B cell (primary cell): ENCODE measurements around the gene APOA5. TPM values are rescaled to one million over a fixed set of nuclear protein-coding genes. Genes with fewer than 3 reads are reported as not detected.

Experiments used
- ATAC-seq: fragments of 200-7000 bp; cut with Tn5 transposase; one replicate; pipeline ENCODE4 v1.10.0; 2021; ENCODE audit warnings: low read depth, mild to moderate bottlenecking, moderate number of reproducible peaks, moderate library complexity
- CTCF ChIA-PET: fragments of 350-600 bp; sonication (Branson Sonifier 250); formaldehyde crosslinking; loops from one replicate; lab custom pipeline; 2021; ENCODE audit warnings: antibody characterized with exemption, inconsistent platforms; lab: Charles Lee
- POLR2A ChIA-PET: fragments of 350-600 bp; sonication (Branson Sonifier 250); formaldehyde crosslinking; loops from one replicate; lab custom pipeline; 2021; ENCODE audit warnings: antibody characterized with exemption; lab: Charles Lee
- DNase-seq: peaks from one replicate; pipeline ENCODE4 v3.0.0; 2013
- H2AFZ ChIP-seq: 2 replicates; pipeline ENCODE4 v1.6.1; 2012; ENCODE audit warnings: mild to moderate bottlenecking, low read depth, low read length; ENCODE audit not compliant: insufficient read depth, poor library complexity, severe bottlenecking
- H3K27ac ChIP-seq, 2 donors: 1 replicate in 1 of 2; 2 replicates in 1 of 2; pipeline ENCODE4 v1.5.1; 2012 to 2013; ENCODE audit warnings: low read length in 2 of 2, mild to moderate bottlenecking in 2 of 2, moderate library complexity in 1 of 2
- H3K27me3 ChIP-seq, 4 experiments: fragments of 200-600 bp in 1 of 4; sonication (generic) in 1 of 4; replicated peaks in 1 of 4; 1 replicate in 2 of 4; 2 replicates in 2 of 4; pipeline versions ENCODE4 v1.6.1 to v1.7.0; 2013 to 2016; ENCODE audit warnings: low read length in 3 of 4, mild to moderate bottlenecking in 2 of 4, mixed read lengths in 1 of 4, moderate library complexity in 1 of 4; ENCODE audit not compliant: insufficient read depth in 4 of 4, control insufficient read depth in 3 of 4; ENCODE audit errors: control extremely low read depth in 1 of 4
- H3K36me3 ChIP-seq, 2 experiments: replicated peaks in 1 of 2; 1 replicate in 1 of 2; 2 replicates in 1 of 2; pipeline versions ENCODE4 v1.6.1 to v1.7.1; 2013; ENCODE audit warnings: low read length in 1 of 2; ENCODE audit not compliant: insufficient read depth in 2 of 2, control insufficient read depth in 1 of 2; ENCODE audit errors: control extremely low read depth in 1 of 2, extremely low read depth in 1 of 2
- H3K4me1 ChIP-seq, 2 donors: fragments of 200-600 bp in 1 of 2; sonication (generic) in 1 of 2; 1 replicate in 1 of 2; 2 replicates in 1 of 2; pipeline versions ENCODE4 v1.5.1 to v1.6.1; 2013 to 2017; ENCODE audit warnings: low read length in 2 of 2; ENCODE audit not compliant: control insufficient read depth in 2 of 2, insufficient read depth in 2 of 2
- H3K4me2 ChIP-seq: replicated peaks from 2 replicates; pipeline ENCODE3; 2012; ENCODE audit warnings: mild to moderate bottlenecking, low read depth, low read length; ENCODE audit not compliant: poor library complexity, severe bottlenecking
- H3K4me3 ChIP-seq, 5 experiments: fragments of 200-600 bp in 1 of 5; sonication (generic) in 1 of 5; 1 replicate in 3 of 5; 2 replicates in 2 of 5; pipeline versions ENCODE4 v1.5.1 to v1.7.0; 2011 to 2016; ENCODE audit warnings: low read length in 4 of 5, mild to moderate bottlenecking in 4 of 5, low read depth in 2 of 5, control low read depth in 1 of 5, moderate library complexity in 1 of 5; ENCODE audit not compliant: insufficient read depth in 1 of 5; ENCODE audit errors: control extremely low read depth in 1 of 5, extremely low read depth in 1 of 5
- H3K79me2 ChIP-seq: fragments of 200-600 bp; sonication (generic); one replicate; pipeline ENCODE4 v1.6.0; 2016; ENCODE audit warnings: low read length; ENCODE audit not compliant: control insufficient read depth, insufficient read depth
- H3K9ac ChIP-seq: fragments of 200-600 bp; sonication (generic); 2 replicates; pipeline ENCODE4 v1.6.1; 2017; ENCODE audit warnings: mild to moderate bottlenecking, low read length, moderate library complexity
- H3K9me3 ChIP-seq, 3 donors: one replicate each; pipeline versions ENCODE4 v1.6.1 to v1.7.1; 2013; ENCODE audit warnings: low read length in 2 of 3; ENCODE audit not compliant: control insufficient read depth in 2 of 3, insufficient read depth in 1 of 3; ENCODE audit errors: control extremely low read depth in 1 of 3
- H4K20me1 ChIP-seq: 2 replicates; pipeline ENCODE4 v1.6.0; 2012; ENCODE audit warnings: mild to moderate bottlenecking, low read length; ENCODE audit not compliant: insufficient read depth, control insufficient read depth, poor library complexity, severe bottlenecking
- H3K27ac Mint-ChIP-seq: one replicate; pipeline ENCODE4 v1.8.0; 2021; ENCODE audit warnings: mixed read lengths
- H3K27me3 Mint-ChIP-seq: one replicate; pipeline ENCODE4 v1.8.0; 2021; ENCODE audit warnings: mixed read lengths
- H3K4me1 Mint-ChIP-seq: one replicate; pipeline ENCODE4 v1.8.0; 2021; ENCODE audit warnings: mixed read lengths
- H3K4me3 Mint-ChIP-seq: one replicate; pipeline ENCODE4 v1.8.0; 2021; ENCODE audit warnings: mixed read lengths
- H3K9me3 Mint-ChIP-seq: one replicate; pipeline ENCODE4 v1.8.0; 2022; ENCODE audit warnings: mixed read lengths; ENCODE audit not compliant: insufficient read depth
- EZH2 ChIP-seq: IDR thresholded peaks from 2 replicates; pipeline ENCODE4 v1.6.1; 2012; ENCODE audit warnings: borderline replicate concordance, low read depth, mild to moderate bottlenecking, moderate library complexity, low read length; ENCODE audit not compliant: insufficient read depth, poor library complexity, severe bottlenecking
- WGBS: methylation state at CpG from one replicate; pipeline ENCODE4 v1.1.5; 2013; ENCODE audit warnings: missing lambda C conversion rate; ENCODE audit not compliant: insufficient coverage; 5-methylcytosine and 5-hydroxymethylcytosine counted together
- intact Hi-C: fragments of 100-400 bp; cut with micrococcal nuclease; formaldehyde crosslinking; loops from one replicate; pipeline ENCODE4 v1.10.0; 2022
- polyA plus RNA-seq: library from polyadenylated mRNA; depleted of rRNA; stranded (reverse); fragments of >200 nt; gene quantifications from 2 replicates; pipeline ENCODE4 v1.2.3, GENCODE V29; 2012
- total RNA-seq, 2 donors: library from RNA; stranded (reverse); fragments of 120-200 nt in 1 of 2; gene quantifications; 1 replicate in 1 of 2; 2 replicates in 1 of 2; pipeline versions ENCODE4 v1.2.3 to v1.2.4, GENCODE V29; 2013 to 2022
- TF ChIP-seq, protein P1 (sequence below): fragments of 200-600 bp; IDR thresholded peaks from one replicate; pipeline ENCODE4 v1.8.0; 2022; ENCODE audit warnings: antibody characterized with exemption, mild to moderate bottlenecking

Gene APOA5
- total and polyA plus RNA-seq, 2 donors (not counting 1 experiment from before 2014, with no cell fraction given): not detected

DNA sequence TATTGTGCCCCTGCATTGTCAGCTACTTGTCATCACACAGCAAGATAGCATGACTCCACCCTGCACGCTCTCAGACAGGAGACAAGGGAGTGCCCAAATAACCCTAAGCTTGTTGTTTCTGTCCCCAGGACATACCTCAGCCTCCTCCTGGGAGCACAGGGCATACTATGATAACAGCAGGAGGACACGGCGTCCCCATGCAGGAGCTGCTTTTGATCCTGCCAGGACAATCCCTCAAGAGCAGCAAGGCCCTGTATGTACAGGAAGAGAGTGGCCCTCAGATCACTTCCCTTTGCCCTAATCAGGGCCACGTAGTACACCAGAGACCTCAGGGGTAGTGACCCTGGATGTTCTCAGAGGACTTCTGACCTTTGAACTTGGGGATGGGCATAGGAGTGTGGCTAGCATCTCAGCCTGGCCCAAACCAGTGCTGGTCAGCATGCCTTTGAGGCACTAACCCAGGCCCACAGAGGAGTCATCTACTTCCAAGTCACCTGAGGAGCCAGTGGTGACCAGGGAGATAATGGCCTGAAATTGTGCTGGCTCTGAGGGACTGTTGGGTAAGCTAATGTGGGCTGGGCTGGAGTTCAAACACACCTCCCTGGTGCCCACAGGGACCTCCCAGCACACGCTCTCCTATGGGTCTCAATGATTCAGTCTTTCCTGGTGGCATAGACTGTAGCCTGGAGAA lies 22.2 kb upstream of the APOA5 start:
- WGBS: 100% methylated on average over 3 of the region's 5 CpGs
- TF ChIP-seq, protein P1, sequence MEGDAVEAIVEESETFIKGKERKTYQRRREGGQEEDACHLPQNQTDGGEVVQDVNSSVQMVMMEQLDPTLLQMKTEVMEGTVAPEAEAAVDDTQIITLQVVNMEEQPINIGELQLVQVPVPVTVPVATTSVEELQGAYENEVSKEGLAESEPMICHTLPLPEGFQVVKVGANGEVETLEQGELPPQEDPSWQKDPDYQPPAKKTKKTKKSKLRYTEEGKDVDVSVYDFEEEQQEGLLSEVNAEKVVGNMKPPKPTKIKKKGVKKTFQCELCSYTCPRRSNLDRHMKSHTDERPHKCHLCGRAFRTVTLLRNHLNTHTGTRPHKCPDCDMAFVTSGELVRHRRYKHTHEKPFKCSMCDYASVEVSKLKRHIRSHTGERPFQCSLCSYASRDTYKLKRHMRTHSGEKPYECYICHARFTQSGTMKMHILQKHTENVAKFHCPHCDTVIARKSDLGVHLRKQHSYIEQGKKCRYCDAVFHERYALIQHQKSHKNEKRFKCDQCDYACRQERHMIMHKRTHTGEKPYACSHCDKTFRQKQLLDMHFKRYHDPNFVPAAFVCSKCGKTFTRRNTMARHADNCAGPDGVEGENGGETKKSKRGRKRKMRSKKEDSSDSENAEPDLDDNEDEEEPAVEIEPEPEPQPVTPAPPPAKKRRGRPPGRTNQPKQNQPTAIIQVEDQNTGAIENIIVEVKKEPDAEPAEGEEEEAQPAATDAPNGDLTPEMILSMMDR: no peak
- no peak overlapping the region for H3K27ac ChIP-seq
- H3K4me2 ChIP-seq: no peak overlapping the region
- ChIA-PET POLR2A (no interaction called here), CTCF (interaction anchor here (2.0 kb wide), 1 partner anchor 22 kb away, joined by 5 read pairs; no protein-coding TSS in a partner anchor)
- H3K9me3 Mint-ChIP-seq: no peaks in the 10 kb centered on the region
- peaks cover 3% of the 10 kb centered on the region for H3K27me3 Mint-ChIP-seq
- DNase-seq (no peak), ATAC-seq (no peak)
- H3K4me3 ChIP-seq: no peak overlapping the region
- no peaks in the 10 kb centered on the region for H4K20me1 ChIP-seq
- H3K4me1 Mint-ChIP-seq: no peaks in the 10 kb centered on the region
- H3K27me3 ChIP-seq: peaks cover 0 to 3% (median 0%) of the 10 kb centered on the region in 4 experiments
- no peaks in the 10 kb centered on the region for H3K79me2 ChIP-seq
- H2AFZ ChIP-seq: no peak overlapping the region
- H3K4me1 ChIP-seq: no peaks in the 10 kb centered on the region
- H3K36me3 ChIP-seq: no peaks in the 10 kb centered on the region
- no peaks in the 10 kb centered on the region for H3K9me3 ChIP-seq
- H3K4me3 Mint-ChIP-seq: no peak overlapping the region
- intact Hi-C loops: no loop called here
- H3K9ac ChIP-seq: no peak overlapping the region
- no peak overlapping the region for H3K27ac Mint-ChIP-seq

DNA sequence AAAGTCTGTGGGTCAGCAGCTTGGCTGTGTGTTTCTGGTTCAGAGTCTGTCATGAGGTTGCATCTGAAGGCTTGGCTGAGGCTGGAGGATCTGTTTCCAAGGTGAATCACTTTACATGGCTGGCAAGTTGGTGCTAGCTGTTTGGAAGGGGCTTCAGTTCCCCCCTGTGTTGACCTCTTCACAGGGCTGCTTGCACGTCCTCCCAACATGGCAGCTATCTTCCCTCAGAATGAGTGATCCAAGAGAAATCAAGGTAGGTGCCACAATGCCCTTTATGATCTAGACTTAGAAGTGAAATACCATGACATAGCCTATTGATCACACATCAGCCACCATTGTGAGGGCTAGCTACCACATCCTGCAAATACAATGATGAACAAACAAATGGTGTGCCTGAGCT lies 21.5 kb upstream of the APOA5 start:
- Histone ChIP-seq H3K36me3 (no peaks in the 10 kb centered on the region), H3K4me1 (no peaks in the 10 kb centered on the region), H3K9me3 (no peaks in the 10 kb centered on the region), H3K27ac (no peak overlapping the region), H3K27me3 (peaks cover 0 to 3% (median 0%) of the 10 kb centered on the region in 4 experiments), H3K9ac (no peak overlapping the region), H3K4me3 (no peak overlapping the region), H3K79me2 (no peaks in the 10 kb centered on the region), H2AFZ (no peak overlapping the region), H3K4me2 (no peak overlapping the region), H4K20me1 (no peaks in the 10 kb centered on the region)
- no peak for TF ChIP-seq EZH2
- TF ChIP-seq, protein P1: no peak
- DNase-seq: no peak
- Mint-ChIP-seq H3K4me1 (no peaks in the 10 kb centered on the region), H3K4me3 (no peak overlapping the region), H3K27ac (no peak overlapping the region), H3K27me3 (peaks cover 5% of the 10 kb centered on the region), H3K9me3 (no peaks in the 10 kb centered on the region)
- CTCF ChIA-PET: interaction anchor here (2.0 kb wide), 1 partner anchor 22 kb away, joined by 5 read pairs; no protein-coding TSS in a partner anchor
- intact Hi-C loops: no loop called here
- POLR2A ChIA-PET: no interaction called here
- ATAC-seq: no peak
- 100% methylated on average over 1 of the region's 1 CpG for WGBS
